OCI-LY1 (cell line): ENCODE data around the gene TBC1D22B.

Experiments used
- EZH2 ChIP-seq: fragments of 200-600 bp; sonication (generic), shearing (Covaris generic); IDR thresholded peaks from 2 replicates; pipeline ENCODE4 v1.8.0; 2017; ENCODE audit warnings: borderline replicate concordance, mixed run types, mild to moderate bottlenecking, antibody characterized with exemption, low read length, moderate library complexity, mixed read lengths
- TF ChIP-seq, protein P1 (sequence below): fragments of 200-600 bp; sonication (generic), shearing (Covaris generic); IDR thresholded peaks from 2 replicates; pipeline ENCODE4 v1.5.1; 2017; ENCODE audit warnings: mild to moderate bottlenecking, antibody characterized with exemption, low read length, moderate library complexity, mixed read lengths

DNA sequence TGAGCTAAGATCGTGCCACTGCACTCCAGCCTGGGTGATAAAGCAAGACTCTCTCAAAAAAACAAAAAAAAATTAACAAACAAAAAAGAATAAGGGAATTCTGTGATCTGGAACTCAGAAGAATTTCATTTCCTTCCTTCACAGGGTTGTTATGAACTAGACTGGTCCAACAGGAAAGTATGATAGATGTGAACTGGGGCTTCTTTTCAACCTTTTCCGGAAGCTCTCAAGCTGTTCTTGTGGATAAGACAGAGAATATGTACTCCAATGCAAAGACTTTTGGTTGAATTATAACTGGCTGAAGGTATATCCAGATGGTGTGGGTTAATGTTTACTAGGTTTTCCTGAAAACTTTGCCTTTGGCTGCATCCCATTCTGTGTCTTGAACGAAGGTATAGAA, 101.5 kb downstream of the TBC1D22B start:
- TF ChIP-seq, protein P1, sequence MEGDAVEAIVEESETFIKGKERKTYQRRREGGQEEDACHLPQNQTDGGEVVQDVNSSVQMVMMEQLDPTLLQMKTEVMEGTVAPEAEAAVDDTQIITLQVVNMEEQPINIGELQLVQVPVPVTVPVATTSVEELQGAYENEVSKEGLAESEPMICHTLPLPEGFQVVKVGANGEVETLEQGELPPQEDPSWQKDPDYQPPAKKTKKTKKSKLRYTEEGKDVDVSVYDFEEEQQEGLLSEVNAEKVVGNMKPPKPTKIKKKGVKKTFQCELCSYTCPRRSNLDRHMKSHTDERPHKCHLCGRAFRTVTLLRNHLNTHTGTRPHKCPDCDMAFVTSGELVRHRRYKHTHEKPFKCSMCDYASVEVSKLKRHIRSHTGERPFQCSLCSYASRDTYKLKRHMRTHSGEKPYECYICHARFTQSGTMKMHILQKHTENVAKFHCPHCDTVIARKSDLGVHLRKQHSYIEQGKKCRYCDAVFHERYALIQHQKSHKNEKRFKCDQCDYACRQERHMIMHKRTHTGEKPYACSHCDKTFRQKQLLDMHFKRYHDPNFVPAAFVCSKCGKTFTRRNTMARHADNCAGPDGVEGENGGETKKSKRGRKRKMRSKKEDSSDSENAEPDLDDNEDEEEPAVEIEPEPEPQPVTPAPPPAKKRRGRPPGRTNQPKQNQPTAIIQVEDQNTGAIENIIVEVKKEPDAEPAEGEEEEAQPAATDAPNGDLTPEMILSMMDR: no peak
- no peak for TF ChIP-seq EZH2
